CD4-positive, alpha-beta T cell treated with Interleukin-17A for 4 hours (primary cell): Measurements from ENCODE around the gene KRT16.
"Not testable (repeated sequence)": the region's sequence is repeated elsewhere in the genome, so short reads cannot be mapped to it uniquely, and the experiment has no call there.

Experiments
- DNase-seq: peaks from one replicate; pipeline ENCODE4 v3.0.0-alpha.2; 2020; ENCODE audit warnings: mixed read lengths

The KRT16 gene

GRCh38 chr17:41647038-41647813 lies 34.7 kb upstream of the KRT16 start:
- no peak for DNase-seq

DNA sequence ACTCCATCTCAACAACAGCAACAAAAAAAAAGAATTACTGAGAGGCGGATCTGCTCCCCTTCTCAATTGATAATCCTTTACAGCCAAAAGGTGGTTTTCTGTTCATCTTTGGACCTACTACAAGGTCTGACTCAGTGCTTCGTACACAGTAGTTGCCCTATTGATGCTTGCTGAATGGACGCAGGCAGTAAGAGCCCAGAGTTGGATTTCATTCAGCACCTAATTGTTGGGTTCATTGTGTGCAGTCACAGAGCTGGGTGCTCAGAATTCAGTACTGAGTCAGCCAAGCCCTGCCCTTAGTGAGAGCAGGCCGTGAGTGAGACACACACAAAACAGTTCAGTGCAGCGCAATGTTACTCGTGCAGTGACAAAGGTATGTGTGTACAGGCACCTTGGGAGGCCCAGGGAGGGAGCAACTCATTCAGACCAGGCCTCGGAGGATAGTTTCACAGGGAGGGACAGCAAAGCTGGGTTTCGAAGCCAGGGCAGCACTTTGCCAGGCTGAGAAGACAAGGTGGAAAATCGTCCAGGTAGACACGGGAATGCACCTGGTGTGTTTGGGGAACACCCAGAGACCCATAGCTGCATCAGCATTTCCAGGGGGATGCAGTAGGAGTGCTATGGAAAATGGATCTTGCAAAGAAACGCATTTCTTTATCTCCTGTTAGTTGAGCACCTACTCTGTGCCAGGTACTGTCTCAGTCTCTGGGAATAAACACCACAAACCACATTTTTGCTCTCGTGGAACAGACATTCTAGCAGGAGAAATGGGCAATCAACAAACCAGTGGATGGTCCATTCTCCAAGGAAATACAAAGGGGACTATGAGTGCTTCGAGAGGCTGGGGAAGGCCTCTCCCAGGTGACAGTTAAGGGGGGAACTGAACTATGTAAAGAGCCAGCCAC lies 29.9 kb upstream of the KRT16 start:
- no peak for DNase-seq

GRCh38 chr17:41640596-41640995 lies 28.0 kb upstream of the KRT16 start:
- DNase-seq = not testable (repeated sequence)

DNA sequence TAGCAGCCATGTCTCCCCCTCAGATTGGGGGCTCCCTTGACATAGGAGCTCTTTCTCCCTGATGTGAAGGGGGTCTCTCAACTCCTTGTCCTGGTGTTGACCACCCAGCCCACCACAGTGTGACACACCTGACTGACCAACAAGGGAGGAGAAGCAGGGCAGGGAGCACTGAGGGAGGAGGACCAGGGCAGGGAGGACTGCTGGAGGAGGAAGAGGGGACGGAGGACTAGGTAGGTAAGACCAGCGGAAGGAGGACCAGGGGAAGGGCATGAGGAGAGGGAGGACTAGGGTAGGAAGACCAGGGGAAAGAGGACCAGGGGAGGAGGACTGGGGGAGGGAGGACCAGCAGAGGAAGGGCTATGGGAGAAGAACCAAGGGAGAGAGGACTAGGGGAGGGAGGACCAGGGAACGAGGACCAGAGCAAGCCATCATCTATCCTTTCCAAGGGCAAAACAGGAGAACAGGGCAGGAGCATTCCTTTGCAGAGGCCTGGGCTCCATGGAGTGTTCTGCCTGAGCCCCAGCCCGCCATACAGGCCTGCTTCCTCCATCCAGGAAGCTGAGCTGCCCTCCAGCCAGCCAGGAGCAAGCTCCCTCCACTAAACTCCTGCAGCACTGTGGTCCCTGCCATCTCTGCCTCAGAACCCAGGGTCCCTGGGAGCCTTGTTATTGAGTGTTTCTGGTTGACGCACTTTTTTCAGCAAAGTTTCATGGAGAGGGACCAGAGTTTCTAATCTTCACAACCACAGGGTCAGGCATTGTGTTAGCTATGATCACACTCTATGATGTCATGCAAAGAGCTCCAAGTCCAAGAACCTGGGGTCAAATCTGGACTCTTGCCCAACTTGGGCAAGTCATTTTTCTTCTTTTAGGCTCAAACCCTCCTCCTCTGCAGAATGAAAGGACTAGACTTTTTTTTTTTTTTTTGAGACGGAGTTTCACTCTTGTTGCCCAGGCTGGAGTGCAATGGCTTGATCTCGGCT lies 27.2 kb upstream of the KRT16 start:
- no peak for DNase-seq

GRCh38 chr17:41638941-41639340 lies 26.4 kb upstream of the KRT16 start:
- DNase-seq = no peak

GRCh38 chr17:41638194-41638593 lies 25.6 kb upstream of the KRT16 start:
- no peak for DNase-seq

GRCh38 chr17:41636652-41637051 lies 24.1 kb upstream of the KRT16 start:
- DNase-seq = no peak

DNA sequence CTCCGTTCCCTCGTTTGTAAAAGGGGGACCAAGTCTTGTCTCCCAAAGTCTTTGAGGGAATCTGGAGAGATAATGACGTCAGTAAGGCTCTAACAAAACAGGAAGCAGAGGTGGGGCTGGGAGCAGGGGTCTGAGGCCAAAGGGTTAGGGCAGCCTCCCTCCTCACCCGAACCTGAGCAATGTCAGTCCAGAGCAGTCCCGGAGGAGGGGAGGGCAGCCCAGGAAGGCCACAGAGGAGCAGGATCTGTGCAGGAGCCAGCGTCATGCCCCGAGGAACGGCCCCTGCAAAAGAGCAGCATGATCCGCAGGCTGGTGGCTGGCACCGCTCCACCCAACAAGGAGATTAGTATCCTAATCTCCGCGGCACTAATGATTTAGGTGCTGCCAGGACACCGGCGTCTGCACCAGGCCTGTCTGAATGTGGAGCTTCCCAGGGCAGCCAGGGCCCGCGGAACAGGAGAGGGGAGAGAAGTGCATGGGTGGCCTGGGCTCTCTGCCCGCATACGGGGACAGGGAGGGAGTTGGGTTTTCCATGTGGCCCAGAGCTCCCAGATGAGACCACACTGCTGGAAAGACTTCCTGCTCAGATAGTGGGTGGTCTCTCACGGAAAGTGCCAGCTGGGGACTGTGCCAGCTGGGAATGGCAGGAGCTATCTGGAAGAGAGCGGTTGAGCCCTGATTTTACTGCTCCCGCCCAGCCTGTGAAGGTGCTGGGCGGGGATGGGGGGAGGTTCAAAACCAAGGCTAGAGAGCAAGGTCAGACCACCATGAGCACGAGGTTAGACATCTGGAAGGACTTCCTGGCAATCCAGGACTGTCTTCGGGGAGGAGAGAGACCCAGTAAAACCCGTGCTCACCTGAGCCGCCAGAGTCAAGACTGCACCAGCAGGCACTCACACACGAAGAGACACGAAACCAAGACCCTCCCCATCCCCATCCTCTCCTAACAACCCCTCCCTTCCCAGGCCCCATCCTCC lies 22.8 kb upstream of the KRT16 start:
- DNase-seq = no peak

DNA sequence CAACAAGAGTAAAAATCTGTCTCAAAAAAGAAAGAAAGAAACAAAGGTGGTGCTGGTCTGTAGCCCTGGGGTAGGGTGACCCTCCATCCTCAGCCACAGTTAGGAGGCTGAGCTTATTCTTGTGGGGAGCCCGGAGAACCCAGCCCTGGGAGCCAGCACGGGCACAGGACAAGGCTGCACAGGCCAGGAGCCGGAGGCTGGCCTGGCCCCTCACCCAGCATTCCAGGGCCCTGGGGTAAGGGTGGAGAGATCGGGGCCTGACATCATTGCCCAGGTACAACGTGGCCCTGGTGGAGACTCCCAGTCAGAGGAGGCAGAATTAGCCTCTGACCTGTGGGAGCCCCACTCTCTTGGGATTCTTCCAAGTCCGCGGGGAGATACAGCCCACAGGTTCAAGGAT lies 22.1 kb upstream of the KRT16 start:
- no peak for DNase-seq

- DNase-seq = no peak
Measured at GRCh38 chr17:41633556-41634199, 21.1 kb upstream of the KRT16 start.

DNA sequence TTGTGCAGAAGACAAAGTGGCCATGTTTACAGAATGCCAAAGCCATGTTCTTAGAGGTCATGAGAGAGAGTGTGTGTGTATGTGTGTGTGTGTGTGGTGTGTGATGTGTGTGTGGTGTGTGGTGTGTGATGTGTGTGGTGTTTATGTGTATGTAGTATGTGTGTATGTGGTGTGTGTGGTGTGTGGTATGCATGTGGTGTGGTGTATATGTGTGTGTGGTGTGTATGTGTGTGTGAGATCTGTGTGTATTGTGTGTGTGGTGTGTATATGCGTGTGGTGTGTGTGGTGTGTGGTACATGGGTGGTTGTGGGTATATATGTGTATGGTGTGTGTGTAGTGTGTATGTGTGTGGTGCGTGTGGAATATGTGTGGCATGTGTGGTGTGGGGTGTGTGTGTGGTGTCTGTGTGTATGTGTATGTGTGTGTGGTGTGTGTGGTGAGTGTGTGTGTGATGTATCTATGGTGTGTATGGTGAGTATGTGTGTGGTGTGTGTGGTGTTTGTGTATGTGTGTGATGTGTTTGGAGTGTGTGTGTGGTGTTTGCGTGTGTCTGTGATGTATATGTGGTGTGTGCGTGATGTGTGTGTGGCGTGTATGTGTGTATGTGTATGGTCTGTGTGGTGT lies 20.0 kb upstream of the KRT16 start:
- no peak for DNase-seq

- DNase-seq = no peak
Measured at GRCh38 chr17:41631898-41632285, 19.3 kb upstream of the KRT16 start.

DNA sequence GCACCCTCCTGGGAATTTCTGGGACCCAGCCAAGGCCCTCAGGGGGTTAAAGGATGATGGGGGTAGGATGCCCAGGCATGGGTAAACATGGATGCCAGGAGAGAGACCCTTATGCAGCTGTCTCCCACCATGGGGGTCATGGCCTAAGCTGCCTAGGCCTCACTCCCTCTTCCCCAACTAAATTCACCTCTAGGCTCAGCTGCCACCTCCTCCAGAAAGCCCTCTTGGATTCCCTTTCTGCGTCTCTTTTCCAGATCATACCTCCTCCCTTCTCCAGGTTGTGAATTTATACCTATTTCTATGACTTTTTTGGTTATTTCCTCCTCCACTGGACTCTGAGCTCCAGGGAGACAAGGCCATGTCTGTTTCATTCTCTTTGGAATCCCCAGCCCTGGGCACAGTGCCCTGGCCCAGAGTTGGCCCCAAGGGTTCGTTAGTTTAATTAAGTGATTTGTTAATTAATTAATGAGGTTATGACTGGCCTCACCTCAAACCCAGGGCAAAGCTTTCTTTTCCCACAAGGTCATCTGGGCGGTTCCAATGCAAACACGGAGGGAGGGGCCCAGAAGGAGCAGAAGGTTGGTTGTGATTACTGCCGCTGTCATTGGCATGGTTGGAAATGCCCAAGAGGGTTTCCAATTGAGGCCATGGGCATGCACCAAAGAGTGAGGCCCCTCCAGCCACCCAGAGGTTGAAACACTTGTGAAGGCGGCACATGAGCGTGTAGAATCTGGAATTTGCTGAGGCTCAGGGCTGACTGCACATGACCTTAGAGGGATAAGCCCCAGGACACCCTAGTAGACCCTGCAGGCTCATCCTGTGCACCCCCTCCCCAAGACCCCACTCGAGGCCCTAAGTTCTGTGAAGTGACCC lies 18.7 kb upstream of the KRT16 start:
- DNase-seq = no peak

DNA sequence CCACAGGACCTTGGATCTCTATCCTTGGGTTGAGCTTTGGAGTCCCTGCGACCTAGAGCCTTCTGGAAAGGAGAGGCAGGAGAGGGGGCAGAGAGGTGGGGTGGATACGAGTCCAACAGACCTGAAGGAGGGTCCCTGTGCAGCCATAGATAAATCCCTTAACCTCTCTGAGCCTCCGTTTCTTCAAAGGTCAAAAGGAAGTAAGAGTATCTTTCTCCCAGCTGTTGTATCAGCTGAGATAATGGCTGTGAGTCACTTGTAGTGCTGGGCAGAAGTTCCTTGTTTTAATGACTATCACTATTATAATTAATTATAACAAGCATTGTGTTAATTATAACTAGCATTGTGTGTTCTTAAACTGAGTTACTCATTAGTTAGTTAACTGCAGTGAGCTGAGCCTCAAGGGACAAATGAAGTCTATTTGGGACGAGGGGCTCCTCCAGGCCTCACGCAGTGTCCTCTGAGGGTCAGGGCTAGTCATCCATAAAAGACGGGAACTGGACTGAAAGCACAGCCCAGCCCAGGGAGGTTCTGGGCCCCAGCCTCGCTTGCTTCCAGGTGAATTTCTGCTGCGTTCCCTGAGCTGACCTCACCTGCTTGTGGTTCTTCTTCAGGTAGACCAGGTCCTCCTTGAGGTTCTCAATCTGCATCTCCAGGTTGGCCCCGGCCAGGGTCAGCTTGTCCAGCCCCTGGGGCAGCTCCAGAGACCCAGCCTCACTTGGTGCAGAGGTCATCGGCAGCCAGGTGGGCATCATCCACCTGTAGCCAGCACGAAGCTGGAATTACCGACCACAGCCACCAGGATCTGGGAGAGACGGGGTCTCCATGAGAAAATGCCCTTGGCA lies 17.5 kb upstream of the KRT16 start:
- DNase-seq = no peak

DNA sequence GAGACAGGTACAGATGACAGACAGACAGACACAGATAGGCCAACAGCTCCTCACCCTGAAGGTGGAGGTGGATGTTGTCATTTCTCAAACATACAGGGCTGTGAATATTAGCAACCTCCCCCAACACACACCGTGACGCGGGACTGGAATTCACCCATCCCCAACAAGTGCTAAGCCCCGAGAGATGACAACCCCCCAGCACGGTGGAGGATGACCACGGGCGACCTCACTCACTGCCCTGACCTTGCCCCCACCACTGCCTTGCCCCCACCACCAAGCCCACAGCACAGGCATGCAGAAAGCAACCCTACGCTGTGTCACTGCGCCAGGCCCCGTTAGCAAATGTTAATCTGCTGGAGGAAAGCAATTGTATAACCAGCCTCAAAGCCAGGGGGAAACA lies 16.7 kb upstream of the KRT16 start:
- DNase-seq = no peak

DNA sequence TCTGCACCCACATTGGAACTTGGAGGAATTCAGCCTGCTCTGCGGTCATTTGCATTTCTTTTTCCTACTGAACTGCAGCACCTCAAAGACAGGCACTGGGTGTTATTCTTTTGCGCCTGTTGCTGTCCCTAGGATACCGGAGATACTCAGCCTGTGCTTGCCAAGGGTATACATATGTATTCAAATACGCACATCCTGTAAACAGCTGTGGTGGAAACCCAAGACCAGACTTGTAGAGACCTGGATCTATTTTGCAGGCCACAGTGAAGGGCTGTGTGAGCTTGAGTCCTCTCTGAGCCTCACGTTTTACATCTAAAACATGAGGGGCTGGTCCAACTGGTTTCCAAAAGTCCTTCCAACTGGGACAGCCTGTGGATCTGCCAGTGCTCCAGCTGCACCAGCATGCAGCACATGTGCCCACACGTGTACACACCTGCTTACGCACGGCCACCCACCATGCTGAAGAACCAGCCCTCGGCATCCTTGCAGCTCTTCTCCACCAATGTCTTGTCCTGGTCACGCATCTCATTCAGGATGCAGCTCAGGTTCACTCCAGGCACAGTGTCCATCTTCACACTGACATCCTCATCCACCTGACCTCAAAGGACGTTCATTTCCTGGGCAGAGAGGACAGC lies 16.2 kb upstream of the KRT16 start:
- DNase-seq = not testable (repeated sequence)

- DNase-seq = not testable (repeated sequence)
Measured at GRCh38 chr17:41628073-41628370, 15.5 kb upstream of the KRT16 start.
